Esophagus squamous epithelium (tissue), 4 donors: ENCODE results near the gene MICAL2.

ENCODE experiments used
- POLR2A ChIP-seq, 4 donors: fragments of 450-650 bp; IDR thresholded peaks; one replicate each; pipeline ENCODE4 v1.6.1; 2017; ENCODE audit warnings: antibody characterized with exemption in 4 of 4, mild to moderate bottlenecking in 4 of 4, moderate library complexity in 3 of 4
- TF ChIP-seq, protein P1 (sequence below), 6 experiments: fragments of 450-650 bp in 4 of 6; fragments of 200-600 bp in 2 of 6; sonication (generic) in 2 of 6; IDR thresholded peaks; one replicate each; pipeline ENCODE4 v1.5.1; 2016 to 2019; ENCODE audit warnings: antibody characterized with exemption in 6 of 6, mild to moderate bottlenecking in 4 of 6, moderate library complexity in 4 of 6

DNA sequence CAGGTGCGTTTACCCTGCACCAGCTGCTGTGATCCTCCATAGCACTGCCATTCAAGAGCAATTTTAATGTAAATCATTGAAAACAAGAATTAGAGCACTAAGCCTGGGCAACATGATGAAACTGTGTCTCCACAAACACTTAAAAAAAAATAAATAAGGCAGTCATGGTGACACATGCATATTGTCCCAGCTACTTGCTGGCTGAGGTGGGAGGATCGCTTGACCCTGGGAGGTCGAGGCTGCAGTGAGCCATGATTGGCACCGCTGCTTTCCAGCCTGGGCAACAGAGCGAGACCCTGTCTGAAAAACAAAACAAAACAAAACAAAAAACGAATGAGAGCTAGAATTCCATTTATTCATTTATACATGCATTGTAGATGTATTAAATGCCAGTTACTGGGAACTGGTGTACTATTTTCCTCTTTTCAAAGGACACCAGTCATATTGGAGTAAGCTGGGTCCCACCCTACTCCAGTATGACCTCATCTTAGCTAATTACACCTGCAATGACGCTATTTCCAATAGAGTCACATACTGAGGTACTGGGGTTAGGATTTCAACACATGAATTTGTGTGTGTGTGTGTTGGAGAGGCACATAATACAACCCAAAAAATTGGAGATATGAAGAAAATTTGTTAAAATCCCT, 101.9 kb downstream of the MICAL2 start:
- TF ChIP-seq, protein P1, sequence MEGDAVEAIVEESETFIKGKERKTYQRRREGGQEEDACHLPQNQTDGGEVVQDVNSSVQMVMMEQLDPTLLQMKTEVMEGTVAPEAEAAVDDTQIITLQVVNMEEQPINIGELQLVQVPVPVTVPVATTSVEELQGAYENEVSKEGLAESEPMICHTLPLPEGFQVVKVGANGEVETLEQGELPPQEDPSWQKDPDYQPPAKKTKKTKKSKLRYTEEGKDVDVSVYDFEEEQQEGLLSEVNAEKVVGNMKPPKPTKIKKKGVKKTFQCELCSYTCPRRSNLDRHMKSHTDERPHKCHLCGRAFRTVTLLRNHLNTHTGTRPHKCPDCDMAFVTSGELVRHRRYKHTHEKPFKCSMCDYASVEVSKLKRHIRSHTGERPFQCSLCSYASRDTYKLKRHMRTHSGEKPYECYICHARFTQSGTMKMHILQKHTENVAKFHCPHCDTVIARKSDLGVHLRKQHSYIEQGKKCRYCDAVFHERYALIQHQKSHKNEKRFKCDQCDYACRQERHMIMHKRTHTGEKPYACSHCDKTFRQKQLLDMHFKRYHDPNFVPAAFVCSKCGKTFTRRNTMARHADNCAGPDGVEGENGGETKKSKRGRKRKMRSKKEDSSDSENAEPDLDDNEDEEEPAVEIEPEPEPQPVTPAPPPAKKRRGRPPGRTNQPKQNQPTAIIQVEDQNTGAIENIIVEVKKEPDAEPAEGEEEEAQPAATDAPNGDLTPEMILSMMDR (IDR thresholded peaks at IDR 0.05): no peak
- TF ChIP-seq POLR2A (IDR thresholded peaks at IDR 0.05): no peak
